ENCODE results near the gene TIPRL.

GRCh38 chr1:168221275-168221674 is 42.5 kb downstream of the TIPRL start:
- no peak for TF ChIP-seq CTCF (IDR thresholded peaks at IDR 0.05)
- no peak for TF ChIP-seq ZFX (IDR thresholded peaks at IDR 0.05; ENCODE audit: borderline replicate concordance)
